ENCODE measurements around the gene IGF1R.

The IGF1R gene

GRCh38 chr15:98705070-98705469 lies 56.7 kb downstream of the IGF1R start:
- DNase-seq (ENCODE audit: low spot score) = no peak

- DNase-seq (ENCODE audit: low spot score) = no peak
These were observed 58.0 kb downstream of the IGF1R start for GRCh38 chr15:98706387-98706786.

- no peak for DNase-seq (ENCODE audit: low spot score)
These were observed 58.6 kb downstream of the IGF1R start for GRCh38 chr15:98706986-98707385.

GRCh38 chr15:98708037-98708590 lies 59.8 kb downstream of the IGF1R start:
- no peak for DNase-seq (ENCODE audit: low spot score)

GRCh38 chr15:98711810-98712209 lies 63.5 kb downstream of the IGF1R start:
- no peak for DNase-seq (ENCODE audit: low spot score)

GRCh38 chr15:98712845-98713584 lies 64.7 kb downstream of the IGF1R start:
- DNase-seq (ENCODE audit: low spot score) = no peak

GRCh38 chr15:98713585-98714001 lies 65.3 kb downstream of the IGF1R start:
- no peak for DNase-seq (ENCODE audit: low spot score)

- DNase-seq (ENCODE audit: low spot score) = no peak
These were observed 66.6 kb downstream of the IGF1R start for GRCh38 chr15:98714922-98715321.

- DNase-seq (ENCODE audit: low spot score) = no peak
These were observed 67.1 kb downstream of the IGF1R start for GRCh38 chr15:98715401-98715800.

GRCh38 chr15:98715890-98716443 lies 67.6 kb downstream of the IGF1R start:
- DNase-seq (ENCODE audit: low spot score) = no peak

- no peak for DNase-seq (ENCODE audit: low spot score)
These were observed 69.0 kb downstream of the IGF1R start for GRCh38 chr15:98717371-98717770.

- DNase-seq (ENCODE audit: low spot score) = no peak
These were observed 69.6 kb downstream of the IGF1R start for GRCh38 chr15:98717942-98718341.

GRCh38 chr15:98718426-98719136 lies 70.2 kb downstream of the IGF1R start:
- no peak for DNase-seq (ENCODE audit: low spot score)

- DNase-seq (ENCODE audit: low spot score) = no peak
These were observed 70.9 kb downstream of the IGF1R start for GRCh38 chr15:98719137-98719740.

- DNase-seq (ENCODE audit: low spot score) = no peak
These were observed 71.7 kb downstream of the IGF1R start for GRCh38 chr15:98720031-98720430.

GRCh38 chr15:98720577-98721565 lies 72.5 kb downstream of the IGF1R start:
- DNase-seq (ENCODE audit: low spot score) = no peak

GRCh38 chr15:98722209-98722608 lies 73.9 kb downstream of the IGF1R start:
- DNase-seq (ENCODE audit: low spot score) = no peak

- DNase-seq (ENCODE audit: low spot score) = no peak
These were observed 74.3 kb downstream of the IGF1R start for GRCh38 chr15:98722645-98723044.

- no peak for DNase-seq (ENCODE audit: low spot score)
These were observed 74.9 kb downstream of the IGF1R start for GRCh38 chr15:98723195-98723594.

- no peak for DNase-seq (ENCODE audit: low spot score)
These were observed 75.7 kb downstream of the IGF1R start for GRCh38 chr15:98724048-98724447.

- DNase-seq (ENCODE audit: low spot score) = no peak
These were observed 76.2 kb downstream of the IGF1R start for GRCh38 chr15:98724494-98724893.
